Activated naive CD4-positive, alpha-beta T cell treated with anti-CD3 and anti-CD28 coated beads, Interleukin-2, amount 50 U/mL, for 16 hours (primary cell): ENCODE results near the gene TYW1.
"Not testable (repeated sequence)": the region's sequence is repeated elsewhere in the genome, so short reads cannot be mapped to it uniquely, and the experiment has no call there.

Experiments used
- DNase-seq: peaks from one replicate; pipeline ENCODE4 v3.0.0-alpha.2; 2020

Gene TYW1

GRCh38 chr7:67049908-67050307, 53.3 kb downstream of the TYW1 start:
- not testable (repeated sequence) for DNase-seq

GRCh38 chr7:67052161-67052560, 55.5 kb downstream of the TYW1 start:
- not testable (repeated sequence) for DNase-seq

- DNase-seq, result no peak
Measured at GRCh38 chr7:67056683-67057082, 60.0 kb downstream of the TYW1 start.

- DNase-seq, result not testable (repeated sequence)
Measured at GRCh38 chr7:67061321-67061720, 64.7 kb downstream of the TYW1 start.

- not testable (repeated sequence) for DNase-seq
Measured at GRCh38 chr7:67062802-67063201, 66.2 kb downstream of the TYW1 start.

GRCh38 chr7:67066950-67067622, 70.5 kb downstream of the TYW1 start:
- not testable (repeated sequence) for DNase-seq

GRCh38 chr7:67076120-67076519, 79.5 kb downstream of the TYW1 start:
- DNase-seq, result not testable (repeated sequence)

- not testable (repeated sequence) for DNase-seq
Measured at GRCh38 chr7:67082880-67083279, 86.2 kb downstream of the TYW1 start.

GRCh38 chr7:67089261-67089660, 92.6 kb downstream of the TYW1 start:
- DNase-seq, result not testable (repeated sequence)

GRCh38 chr7:67091053-67091452, 94.4 kb downstream of the TYW1 start:
- DNase-seq, result not testable (repeated sequence)

GRCh38 chr7:67098031-67098430, 101.4 kb downstream of the TYW1 start:
- DNase-seq, result not testable (repeated sequence)

- not testable (repeated sequence) for DNase-seq
Measured at GRCh38 chr7:67099406-67099805, 102.8 kb downstream of the TYW1 start.

GRCh38 chr7:67100038-67100437, 103.4 kb downstream of the TYW1 start:
- DNase-seq, result not testable (repeated sequence)

- no peak for DNase-seq
Measured at GRCh38 chr7:67100956-67101361, 104.3 kb downstream of the TYW1 start.

- DNase-seq, result not testable (repeated sequence)
Measured at GRCh38 chr7:67104937-67105336, 108.3 kb downstream of the TYW1 start.

- DNase-seq, result no peak
Measured at GRCh38 chr7:67105377-67105776, 108.7 kb downstream of the TYW1 start.

GRCh38 chr7:67106255-67106654, 109.6 kb downstream of the TYW1 start:
- DNase-seq, result not testable (repeated sequence)

GRCh38 chr7:67111342-67111741, 114.7 kb downstream of the TYW1 start:
- DNase-seq, result not testable (repeated sequence)

GRCh38 chr7:67114483-67115246, 118.0 kb downstream of the TYW1 start:
- DNase-seq, result not testable (repeated sequence)

GRCh38 chr7:67120491-67120890, 123.9 kb downstream of the TYW1 start:
- DNase-seq, result not testable (repeated sequence)

- DNase-seq, result not testable (repeated sequence)
Measured at GRCh38 chr7:67128257-67128656, 131.6 kb downstream of the TYW1 start.

GRCh38 chr7:67130766-67131165, 134.1 kb downstream of the TYW1 start:
- DNase-seq, result not testable (repeated sequence)

GRCh38 chr7:67134912-67135311, 138.3 kb downstream of the TYW1 start:
- peak; percentile 16 for DNase-seq
